HG03575 (cell line): ENCODE results near the gene ATL2.
"Not testable (repeated sequence)": the region's sequence is repeated elsewhere in the genome, so short reads cannot be mapped to it uniquely, and the experiment has no call there.

Experiments
- ATAC-seq: cut with Tn5 transposase; IDR thresholded peaks from one replicate; pipeline ENCODE4 v1.9.1; 2021; ENCODE audit not compliant: unreplicated experiment, insufficient number of reproducible peaks, low FRiP score; ENCODE audit errors: extremely low read depth

ATL2 gene

GRCh38 chr2:38345323-38346038, 31.6 kb downstream of the ATL2 start:
- no peak for ATAC-seq

GRCh38 chr2:38344813-38345212, 32.3 kb downstream of the ATL2 start:
- ATAC-seq: no peak

GRCh38 chr2:38343212-38343611, 33.9 kb downstream of the ATL2 start:
- no peak for ATAC-seq

- no peak for ATAC-seq
Measured at GRCh38 chr2:38336621-38337020, 40.5 kb downstream of the ATL2 start.

GRCh38 chr2:38330754-38331153, 46.3 kb downstream of the ATL2 start:
- ATAC-seq: no peak

- ATAC-seq: no peak
Measured at GRCh38 chr2:38327580-38327979, 49.5 kb downstream of the ATL2 start.

GRCh38 chr2:38323623-38324022, 53.5 kb downstream of the ATL2 start:
- no peak for ATAC-seq

- no peak for ATAC-seq
Measured at GRCh38 chr2:38322224-38322914, 54.7 kb downstream of the ATL2 start.

- not testable (repeated sequence) for ATAC-seq
Measured at GRCh38 chr2:38319240-38319639, 57.8 kb downstream of the ATL2 start.

- no peak for ATAC-seq
Measured at GRCh38 chr2:38317725-38318124, 59.3 kb downstream of the ATL2 start.

- ATAC-seq: no peak
Measured at GRCh38 chr2:38315707-38316333, 61.3 kb downstream of the ATL2 start.

- ATAC-seq: no peak
Measured at GRCh38 chr2:38308821-38309220, 68.3 kb downstream of the ATL2 start.

- ATAC-seq: no peak
Measured at GRCh38 chr2:38301969-38302702, 74.9 kb downstream of the ATL2 start.

- ATAC-seq: no peak
Measured at GRCh38 chr2:38301340-38301968, 75.6 kb downstream of the ATL2 start.

- no peak for ATAC-seq
Measured at GRCh38 chr2:38298539-38298938, 78.5 kb downstream of the ATL2 start.

GRCh38 chr2:38296197-38296780, 80.8 kb downstream of the ATL2 start:
- ATAC-seq: no peak

GRCh38 chr2:38294597-38294996, 82.5 kb downstream of the ATL2 start:
- ATAC-seq: no peak

- ATAC-seq: no peak
Measured at GRCh38 chr2:38293152-38293865, 83.8 kb downstream of the ATL2 start.
